ENCODE results near the gene NLRP14.

The NLRP14 gene

GRCh38 chr11:7088921-7089320 lies 68.6 kb downstream of the NLRP14 start, which contains the start of gene RBMXL2:
Gene RBMXL2, plus strand, starts transcription at chr11:7088998. Its CDS starts 123 bp downstream, at chr11:7089121.
- no peak for TF ChIP-seq CTCF (IDR thresholded peaks at IDR 0.05; ENCODE audit: control insufficient read depth, insufficient read depth, low read depth, low read length, missing control alignments)
- no peak within 1 kb of the TSS for H3K4me3 ChIP-seq (ENCODE audit: control insufficient read depth, low read depth, low read length)
- DNase-seq (ENCODE audit: low read depth) = no peak

GRCh38 chr11:7089328-7090251 lies 69.3 kb downstream of the NLRP14 start:
- TF ChIP-seq CTCF (IDR thresholded peaks at IDR 0.05; ENCODE audit: control insufficient read depth, insufficient read depth, low read depth, low read length, missing control alignments) = no peak
- no peak for DNase-seq (ENCODE audit: low read depth)
- H3K4me3 ChIP-seq (ENCODE audit: control insufficient read depth, low read depth, low read length) = no peak overlapping the region

GRCh38 chr11:7098235-7098832 lies 78.1 kb downstream of the NLRP14 start:
- TF ChIP-seq CTCF (IDR thresholded peaks at IDR 0.05; ENCODE audit: control insufficient read depth, insufficient read depth, low read depth, low read length, missing control alignments) = peak; percentile 62
- DNase-seq (ENCODE audit: low read depth) = peak; percentile 11
- no peak overlapping the region for H3K4me3 ChIP-seq (ENCODE audit: control insufficient read depth, low read depth, low read length)

- no peak for TF ChIP-seq CTCF (IDR thresholded peaks at IDR 0.05; ENCODE audit: control insufficient read depth, insufficient read depth, low read depth, low read length, missing control alignments)
- no peak for DNase-seq (ENCODE audit: low read depth)
- no peak overlapping the region for H3K4me3 ChIP-seq (ENCODE audit: control insufficient read depth, low read depth, low read length)
Observed at GRCh38 chr11:7115780-7116179, 95.5 kb downstream of the NLRP14 start.

- H3K4me3 ChIP-seq (ENCODE audit: control insufficient read depth, low read depth, low read length) = no peak overlapping the region
- no peak for TF ChIP-seq CTCF (IDR thresholded peaks at IDR 0.05; ENCODE audit: control insufficient read depth, insufficient read depth, low read depth, low read length, missing control alignments)
- DNase-seq (ENCODE audit: low read depth) = no peak
Observed at GRCh38 chr11:7116370-7116769, 96.1 kb downstream of the NLRP14 start.

All from AG09309 (cell line).